Measurements from ENCODE around the gene LYZ.

Gene LYZ

GRCh38 chr12:69396041-69396440 lies 47.9 kb downstream of the LYZ start:
- no peak for TF ChIP-seq CTCF (IDR thresholded peaks at IDR 0.05)

- no peak for TF ChIP-seq CTCF (IDR thresholded peaks at IDR 0.05)
Measured at GRCh38 chr12:69396963-69397362, 48.8 kb downstream of the LYZ start.

GRCh38 chr12:69397978-69398377 lies 49.8 kb downstream of the LYZ start:
- no peak for TF ChIP-seq CTCF (IDR thresholded peaks at IDR 0.05)

- TF ChIP-seq CTCF (IDR thresholded peaks at IDR 0.05), result no peak
Measured at GRCh38 chr12:69401940-69402339, 53.8 kb downstream of the LYZ start.

All from LNCAP (cell line).